IMR-90 (cell line): Measurements from ENCODE around the gene ELL2. TPM values are rescaled to one million over a fixed set of nuclear protein-coding genes. Genes with fewer than 3 reads are reported as not detected.
A peak's percentile ranks its signal among the peaks of the same experiment; 100 is the strongest.

Source experiments
- ATAC-seq: fragments of 200-7000 bp; cut with Tn5 transposase; 2 replicates; pipeline ENCODE4 v1.9.1; 2020; ENCODE audit warnings: low read depth, mild to moderate bottlenecking, moderate library complexity
- BruUV-seq: library from RNA; stranded (reverse); fragments of 400-500 nt; replicated peaks from 2 replicates; lab custom pipeline; 2021; lab: Mats Ljungman, UMichigan
- CTCF ChIA-PET: fragments of 300-600 bp; formaldehyde crosslinking; extraction: SDS; loops from one replicate; lab custom pipeline; 2021; ENCODE audit warnings: antibody characterized with exemption; lab: Yijun Ruan, JAX
- POLR2A ChIA-PET: fragments of 300-600 bp; sonication (Branson Sonifier 250); formaldehyde crosslinking; loops from one replicate; lab custom pipeline; 2022; ENCODE audit warnings: antibody characterized with exemption; ENCODE audit not compliant: unreplicated experiment; lab: Charles Lee
- DNase-seq: peaks from one replicate; pipeline ENCODE4 v3.0.0; 2013
- H2AFZ ChIP-seq: replicated peaks from 2 replicates; pipeline ENCODE3; 2013; ENCODE audit warnings: low read length, mild to moderate bottlenecking; ENCODE audit not compliant: poor library complexity
- H2AK5ac ChIP-seq: 2 replicates; pipeline ENCODE4 v1.6.1; 2013; ENCODE audit warnings: low read depth, low read length, inconsistent platforms
- H2AK9ac ChIP-seq: replicated peaks from 2 replicates; pipeline ENCODE3; 2013; ENCODE audit warnings: mild to moderate bottlenecking, low read depth, low read length, moderate library complexity; ENCODE audit not compliant: poor library complexity
- H2BK120ac ChIP-seq: 2 replicates; pipeline ENCODE4 v1.6.1; 2013; ENCODE audit warnings: low read depth, low read length, inconsistent platforms
- H2BK15ac ChIP-seq: 3 replicates; pipeline ENCODE4 v1.6.1; 2013; ENCODE audit warnings: low read depth, low read length, inconsistent platforms
- H2BK20ac ChIP-seq: 2 replicates; pipeline ENCODE4 v1.6.1; 2013; ENCODE audit warnings: low read depth, mild to moderate bottlenecking, inconsistent platforms, low read length, moderate library complexity
- H2BK5ac ChIP-seq: 2 replicates; pipeline ENCODE4 v1.6.1; 2013; ENCODE audit warnings: mild to moderate bottlenecking, low read depth, low read length, inconsistent platforms; ENCODE audit not compliant: poor library complexity, severe bottlenecking
- H3K14ac ChIP-seq: replicated peaks from 2 replicates; pipeline ENCODE4 v1.6.1; 2013; ENCODE audit warnings: low read depth, low read length, inconsistent platforms
- H3K18ac ChIP-seq: 2 replicates; pipeline ENCODE4 v1.6.1; 2013; ENCODE audit warnings: low read depth, low read length, control low read depth
- H3K23ac ChIP-seq: 2 replicates; pipeline ENCODE4 v1.6.1; 2013; ENCODE audit warnings: low read depth, low read length, inconsistent platforms
- H3K27ac ChIP-seq: 2 replicates; pipeline ENCODE4 v1.5.1; 2013; ENCODE audit warnings: mild to moderate bottlenecking, control low read depth, low read length; ENCODE audit not compliant: insufficient read depth
- H3K27me3 ChIP-seq: 2 replicates; pipeline ENCODE4 v1.6.1; 2013; ENCODE audit warnings: low read length; ENCODE audit not compliant: control insufficient read depth, insufficient read depth
- H3K36me3 ChIP-seq: 2 replicates; pipeline ENCODE4 v1.6.1; 2013; ENCODE audit warnings: low read length, mixed read lengths; ENCODE audit not compliant: control insufficient read depth, insufficient read depth
- H3K4ac ChIP-seq: 2 replicates; pipeline ENCODE4 v1.6.1; 2013; ENCODE audit warnings: low read depth, low read length, inconsistent platforms
- H3K4me1 ChIP-seq: 2 replicates; pipeline ENCODE4 v1.6.1; 2013; ENCODE audit warnings: low read length, mixed read lengths; ENCODE audit not compliant: control insufficient read depth, insufficient read depth
- H3K4me2 ChIP-seq: 2 replicates; pipeline ENCODE4 v1.6.1; 2013; ENCODE audit warnings: low read depth, mild to moderate bottlenecking, control low read depth, low read length, moderate library complexity
- H3K4me3 ChIP-seq: 2 replicates; pipeline ENCODE4 v1.5.1; 2013; ENCODE audit warnings: low read depth, mild to moderate bottlenecking, control low read depth, low read length, moderate library complexity; ENCODE audit not compliant: insufficient read depth
- H3K56ac ChIP-seq: 2 replicates; pipeline ENCODE4 v1.6.1; 2013; ENCODE audit warnings: low read length, inconsistent platforms; ENCODE audit not compliant: insufficient read depth; ENCODE audit errors: extremely low read depth
- H3K79me1 ChIP-seq, 2 experiments: 2 replicates each; pipeline ENCODE4 v1.6.1; 2013; ENCODE audit warnings: low read length in 2 of 2, inconsistent platforms in 1 of 2, low read depth in 1 of 2
- H3K9ac ChIP-seq: 2 replicates; pipeline ENCODE4 v1.6.1; 2013; ENCODE audit warnings: low read depth, low read length, control low read depth
- H3K9me1 ChIP-seq: 2 replicates; pipeline ENCODE4 v1.6.1; 2013; ENCODE audit warnings: low read length, inconsistent platforms; ENCODE audit not compliant: insufficient read depth
- H3K9me3 ChIP-seq: 2 replicates; pipeline ENCODE4 v1.6.1; 2013; ENCODE audit warnings: low read length; ENCODE audit not compliant: control insufficient read depth, insufficient read depth
- H4K20me1 ChIP-seq: 2 replicates; pipeline ENCODE4 v1.6.1; 2013; ENCODE audit warnings: low read length, inconsistent platforms; ENCODE audit not compliant: insufficient read depth
- H4K5ac ChIP-seq: 2 replicates; pipeline ENCODE4 v1.6.1; 2013; ENCODE audit warnings: mild to moderate bottlenecking, low read depth, low read length, control low read depth
- H4K8ac ChIP-seq, 2 experiments: 2 replicates each; pipeline ENCODE4 v1.6.1; 2013; ENCODE audit warnings: low read depth in 2 of 2, low read length in 2 of 2, control low read depth in 1 of 2, inconsistent platforms in 1 of 2
- H4K91ac ChIP-seq: 2 replicates; pipeline ENCODE4 v1.6.1; 2013; ENCODE audit warnings: low read depth, low read length, inconsistent platforms; ENCODE audit not compliant: insufficient read depth
- BHLHE40 ChIP-seq: fragments of 150-350 bp; IDR thresholded peaks from 2 replicates; pipeline ENCODE4 v1.6.1; 2016; ENCODE audit warnings: mild to moderate bottlenecking, low read depth, low read length
- CEBPB ChIP-seq: IDR thresholded peaks from 2 replicates; pipeline ENCODE4 v1.6.1; 2012; ENCODE audit warnings: low read depth, low read length, improper control_type of control experiment
- FOS ChIP-seq: fragments of 150-350 bp; IDR thresholded peaks from 2 replicates; pipeline ENCODE4 v1.6.1; 2016; ENCODE audit warnings: low read depth, low read length
- MXI1 ChIP-seq: IDR thresholded peaks from 2 replicates; pipeline ENCODE4 v1.6.1; 2012; ENCODE audit warnings: low read depth, mild to moderate bottlenecking, low read length, moderate library complexity, borderline replicate concordance
- NFE2L2 ChIP-seq: fragments of 150-350 bp; IDR thresholded peaks from 2 replicates; pipeline ENCODE4 v1.6.1; 2016; ENCODE audit warnings: low read depth, mild to moderate bottlenecking, low read length
- POLR2A ChIP-seq: IDR thresholded peaks from 2 replicates; pipeline ENCODE4 v1.6.1; 2012; ENCODE audit warnings: mild to moderate bottlenecking, low read depth, low read length
- RAD21 ChIP-seq: IDR thresholded peaks from 2 replicates; pipeline ENCODE4 v1.6.1; 2012; ENCODE audit warnings: low read length, improper control_type of control experiment
- RCOR1 ChIP-seq: IDR thresholded peaks from 2 replicates; pipeline ENCODE4 v1.6.1; 2012; ENCODE audit warnings: mild to moderate bottlenecking, low read length, improper control_type of control experiment; ENCODE audit not compliant: insufficient replicate concordance
- SMC3 ChIP-seq: fragments of 150-350 bp; IDR thresholded peaks from 2 replicates; pipeline ENCODE4 v1.6.1; 2016; ENCODE audit warnings: low read depth, mild to moderate bottlenecking, antibody characterized with exemption, low read length, moderate library complexity
- USF2 ChIP-seq: fragments of 150-350 bp; IDR thresholded peaks from 2 replicates; pipeline ENCODE4 v1.6.1; 2017; ENCODE audit warnings: mild to moderate bottlenecking, antibody characterized with exemption, low read length, low read depth
- WGBS, 2 experiments: methylation state at CpG; one replicate each; pipeline versions ENCODE4 v1.1.5 to v1.1.7; 2013; ENCODE audit warnings: missing lambda C conversion rate in 2 of 2; ENCODE audit not compliant: insufficient read length in 1 of 2; ENCODE audit errors: extremely low coverage in 2 of 2; 5-methylcytosine and 5-hydroxymethylcytosine counted together
- dilution Hi-C: fragments of 300-500 bp; cut with HindIII; formaldehyde crosslinking; loops from one replicate; pipeline ENCODE4 v1.14.3; 2018; ENCODE audit warnings: low sequenced_read_pairs; ENCODE audit not compliant: unreplicated experiment
- in situ Hi-C: fragments of 300-500 bp; cut with MboI; formaldehyde crosslinking; loops from 3 replicates; pipeline ENCODE4 v1.14.3; 2019; ENCODE audit warnings: low sequenced_read_pairs, inconsistent platforms, mixed read lengths
- intact Hi-C: fragments of 100-400 bp; cut with micrococcal nuclease; formaldehyde crosslinking; loops from 2 replicates; pipeline ENCODE4 v1.10.0; 2022
- polyA plus RNA-seq, 3 experiments: library from polyadenylated mRNA; depleted of rRNA; stranded (reverse); fragments of >200 nt; gene quantifications; 2 replicates each; pipeline ENCODE4 v1.2.3, GENCODE V29; 2012; ENCODE audit warnings: low replicate concordance in 1 of 3
- total RNA-seq: library from RNA; depleted of rRNA; stranded (reverse); fragments of >200 nt; gene quantifications from 2 replicates; pipeline ENCODE4 v1.2.3, GENCODE V29; 2012

ELL2 gene
- total and polyA plus RNA-seq, 2 of the 4 experiments (the other 2 are of a cell fraction) = 61.4 to 92.5 TPM

DNA sequence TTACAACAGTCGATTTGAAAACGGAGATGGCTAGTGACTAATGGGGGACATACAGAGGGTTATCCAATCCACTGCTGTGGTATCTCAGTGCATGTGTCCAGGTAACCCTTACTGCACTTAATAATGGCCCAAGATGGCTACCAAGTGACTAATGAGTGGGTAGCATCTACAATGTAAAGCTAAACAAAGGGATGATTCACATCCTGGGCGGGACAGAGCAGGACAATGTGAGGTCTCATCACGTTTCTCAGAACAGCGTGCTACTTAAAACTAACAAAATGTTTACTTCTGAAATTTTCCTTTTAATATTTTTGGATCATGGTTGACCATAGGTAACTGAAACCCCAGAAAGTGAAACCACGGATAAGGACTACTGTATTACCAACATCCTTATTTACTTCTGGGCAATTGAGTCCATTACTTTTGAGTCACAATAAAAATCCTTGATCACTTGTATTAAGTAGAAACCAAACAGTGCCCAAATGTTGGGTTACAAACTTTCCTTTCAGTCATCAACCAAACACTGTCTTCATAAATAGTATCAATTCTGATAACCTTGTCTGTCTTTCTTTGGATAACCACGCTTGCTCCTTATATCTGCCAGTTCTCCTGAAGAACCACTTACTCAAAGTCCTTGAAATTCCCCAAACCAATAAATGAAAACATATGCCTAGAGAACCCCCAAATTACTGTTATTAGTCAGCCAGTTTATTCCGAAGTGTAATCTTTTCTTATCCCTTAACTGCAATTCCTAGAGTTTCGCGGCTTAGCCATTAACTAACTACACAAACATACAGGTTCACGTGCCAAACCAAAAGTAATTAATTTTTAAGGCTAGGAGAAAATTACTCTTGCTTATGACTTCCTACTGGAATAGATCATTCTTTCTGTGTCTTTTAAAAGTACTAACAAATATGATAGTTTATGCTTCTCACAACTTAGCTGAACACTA is 59.7 kb downstream of the ELL2 start:
- no peak overlapping the region for H3K4me3 ChIP-seq
- in situ Hi-C loops = no loop called here
- no peak overlapping the region; the same call in 1 of the 2 replicates for H3K56ac ChIP-seq
- ChIA-PET POLR2A (no interaction called here), CTCF (interaction anchor here (1.3 kb wide), 1 partner anchor 434 kb away, joined by 3 read pairs; no protein-coding TSS in a partner anchor)
- H4K91ac ChIP-seq = no peak overlapping the region
- dilution Hi-C loops = no loop called here
- no TSS peak for BruUV-seq
- H3K23ac ChIP-seq = 0 out of 2 replicates have a peak overlapping the region, but pooled peaks have one; percentile 60
- no peak overlapping the region for H2AFZ ChIP-seq
- no peak overlapping the region for H4K5ac ChIP-seq
- 92% methylated on average over 2 of the region's 11 CpGs; no CpG with 5 or more reads in 1 of the 2 experiments for WGBS, 2 experiments
- no peaks in the 10 kb centered on the region for H3K9me3 ChIP-seq
- H4K20me1 ChIP-seq = peaks cover 33% of the 10 kb centered on the region; the same call in 1 of the 2 replicates
- no peak overlapping the region for H3K4ac ChIP-seq
- H3K9me1 ChIP-seq = peaks cover 10% of the 10 kb centered on the region
- peak overlapping the region; percentile 26 for H2AK9ac ChIP-seq
- H3K27ac ChIP-seq = peak overlapping the region; percentile 33; the same call in 1 of the 2 replicates
- TF ChIP-seq RCOR1 (no peak), BHLHE40 (peak; percentile 97), USF2 (no peak), MXI1 (0 out of 2 replicates have a peak, but pooled peaks have one; percentile 46), SMC3 (no peak), NFE2L2 (no peak), RAD21 (no peak), POLR2A (no peak), FOS (peak; percentile 81), CEBPB (no peak)
- H3K79me1 ChIP-seq = peaks cover 10 to 67% of the 10 kb centered on the region in 2 experiments
- H3K4me2 ChIP-seq = peak overlapping the region; percentile 46; the same call in 1 of the 2 replicates
- 0 out of 2 replicates have a peak overlapping the region, but pooled peaks have one; percentile 15 for H2AK5ac ChIP-seq
- DNase-seq (peak; percentile 89), ATAC-seq (peak; percentile 30)
- H3K9ac ChIP-seq = no peak overlapping the region
- intact Hi-C loops = no loop called here
- no peaks in the 10 kb centered on the region for H3K27me3 ChIP-seq
- peak overlapping the region in 1 of 2 experiments; percentile 51; a peak in 2 of 4 replicates for H4K8ac ChIP-seq
- H3K36me3 ChIP-seq = peaks cover 44% of the 10 kb centered on the region
- peak overlapping the region; percentile 67 for H2BK5ac ChIP-seq
- H3K4me1 ChIP-seq = peaks cover 13% of the 10 kb centered on the region
- peak overlapping the region; percentile 2; the same call in 1 of the 2 replicates for H2BK20ac ChIP-seq
- peak overlapping the region; percentile 13; the same call in 1 of the 2 replicates for H2BK120ac ChIP-seq
- peak overlapping the region; percentile 46; the same call in 1 of the 2 replicates for H3K18ac ChIP-seq
- no peak overlapping the region for H3K14ac ChIP-seq
- H2BK15ac ChIP-seq = no peak overlapping the region
